Lung (tissue), 12 donors: ENCODE data around the gene KCNH3. TPM values are rescaled to one million over a fixed set of nuclear protein-coding genes. Genes with fewer than 3 reads are reported as not detected.

Source experiments
- ATAC-seq: fragments of 200-7000 bp; cut with Tn5 transposase; one replicate; pipeline ENCODE4 v1.9.1; 2020; ENCODE audit warnings: moderate number of reproducible peaks; ENCODE audit not compliant: insufficient read depth, low FRiP score
- DNase-seq, 3 donors: peaks; one replicate each; pipeline ENCODE4 v3.0.0-alpha.2; 2013 to 2017
- H3K27ac ChIP-seq, 2 donors: one replicate each; pipeline ENCODE4 v1.5.1; 2013; ENCODE audit warnings: mild to moderate bottlenecking in 2 of 2, moderate library complexity in 2 of 2, control low read depth in 1 of 2, inconsistent platforms in 1 of 2, low read depth in 1 of 2, low read length in 1 of 2
- H3K27me3 ChIP-seq, 3 donors: one replicate each; pipeline ENCODE4 v1.5.1; 2013; ENCODE audit warnings: low read length in 2 of 3; ENCODE audit not compliant: control insufficient read depth in 3 of 3, insufficient read depth in 3 of 3
- H3K36me3 ChIP-seq, 4 donors: one replicate each; pipeline ENCODE4 v1.5.1; 2013; ENCODE audit warnings: low read length in 4 of 4, mild to moderate bottlenecking in 1 of 4, moderate library complexity in 1 of 4; ENCODE audit not compliant: control insufficient read depth in 4 of 4, insufficient read depth in 4 of 4
- H3K4me1 ChIP-seq, 5 donors: one replicate each; pipeline ENCODE4 v1.5.1; 2013; ENCODE audit warnings: low read length in 5 of 5, mild to moderate bottlenecking in 2 of 5, moderate library complexity in 1 of 5; ENCODE audit not compliant: control insufficient read depth in 5 of 5, insufficient read depth in 5 of 5
- H3K4me3 ChIP-seq: one replicate; pipeline ENCODE4 v1.5.1; 2013; ENCODE audit warnings: mild to moderate bottlenecking, control low read depth, moderate library complexity
- H3K9ac ChIP-seq, 2 donors: one replicate each; pipeline ENCODE4 v1.5.1; 2013; ENCODE audit warnings: low read length in 2 of 2, control low read depth in 1 of 2; ENCODE audit not compliant: insufficient read depth in 1 of 2
- H3K9me3 ChIP-seq, 4 donors: one replicate each; pipeline ENCODE4 v1.5.1; 2013; ENCODE audit warnings: low read length in 3 of 4, mild to moderate bottlenecking in 1 of 4, moderate library complexity in 1 of 4; ENCODE audit not compliant: control insufficient read depth in 4 of 4, insufficient read depth in 3 of 4
- CTCF ChIP-seq: IDR thresholded peaks from 2 replicates; pipeline ENCODE4 v1.5.1; 2012; ENCODE audit warnings: mild to moderate bottlenecking; ENCODE audit errors: control extremely low read depth, extremely low read depth
- WGBS, 2 donors: extraction: QIAGEN DNeasy Blood & Tissue Kit; methylation state at CpG; one replicate each; pipeline ENCODE4 v1.1.7; 2013; 5-methylcytosine and 5-hydroxymethylcytosine counted together
- polyA plus RNA-seq, 2 donors: library from polyadenylated mRNA; stranded (reverse); fragments of 200-250 nt; gene quantifications; one replicate each; pipeline ENCODE4 v1.2.1, GENCODE V29; 2013
- total RNA-seq, 2 donors: library from RNA; depleted of rRNA in 1 of 2; stranded (reverse); fragments of >200 nt in 1 of 2; gene quantifications; one replicate each; pipeline ENCODE4 v1.2.1, GENCODE V29; 2014 to 2021
- donor health status: control.
- donor health status: control.
- donor health status: Bipolar disorder and iron deficiency.
- donor health status: healthy.
- donor health status: DM: yes; HTN: yes; CAD: no.

Gene KCNH3
- total and polyA plus RNA-seq, 4 donors, result 1.1 to 7.1 (median 1.6) TPM

GRCh38 chr12:49534731-49535278 lies 4.0 kb upstream of the KCNH3 start:
- H3K4me1 ChIP-seq, result peaks cover 0 to 18% (median 2%) of the 10 kb centered on the region in 5 donors
- H3K27ac ChIP-seq, result no peak overlapping the region
- peaks cover 0 to 40% (median 27%) of the 10 kb centered on the region in 3 donors for H3K27me3 ChIP-seq
- 75 to 81% methylated on average over 13 of the region's 13 CpGs for WGBS, 2 donors
- H3K36me3 ChIP-seq, result no peaks in the 10 kb centered on the region
- no peak overlapping the region for H3K9ac ChIP-seq
- ATAC-seq (no peak), DNase-seq (no peak)
- no peak for TF ChIP-seq CTCF
- no peaks in the 10 kb centered on the region for H3K9me3 ChIP-seq
- H3K4me3 ChIP-seq, result no peak overlapping the region

GRCh38 chr12:49535921-49536525 lies 2.8 kb upstream of the KCNH3 start:
- Histone ChIP-seq H3K27me3 (peaks cover 0 to 52% (median 32%) of the 10 kb centered on the region in 3 donors), H3K4me1 (peaks cover 0 to 22% (median 2%) of the 10 kb centered on the region in 5 donors), H3K36me3 (no peaks in the 10 kb centered on the region), H3K9ac (no peak overlapping the region), H3K4me3 (no peak overlapping the region), H3K9me3 (no peaks in the 10 kb centered on the region), H3K27ac (no peak overlapping the region)
- TF ChIP-seq CTCF, result no peak
- ATAC-seq (no peak), DNase-seq (no peak)
- WGBS, 2 donors, result 87 to 95% methylated on average over 6 of the region's 6 CpGs

- Histone ChIP-seq H3K9me3 (no peaks in the 10 kb centered on the region), H3K27me3 (peaks cover 0 to 52% (median 32%) of the 10 kb centered on the region in 3 donors), H3K27ac (no peak overlapping the region), H3K4me1 (peaks cover 0 to 22% (median 2%) of the 10 kb centered on the region in 5 donors), H3K36me3 (no peaks in the 10 kb centered on the region), H3K4me3 (no peak overlapping the region), H3K9ac (no peak overlapping the region)
- WGBS, 2 donors, result 43 to 48% methylated on average over 3 of the region's 3 CpGs
- no peak for TF ChIP-seq CTCF
- ATAC-seq (no peak), DNase-seq (peak in 1 of 3 donors; percentile 2)
Measured at GRCh38 chr12:49536526-49537071, 2.2 kb upstream of the KCNH3 start.
